ENCODE data around the gene PTPRN2. TPM values are rescaled to one million over a fixed set of nuclear protein-coding genes. Genes with fewer than 3 reads are reported as not detected.

Gene PTPRN2
- total and polyA plus RNA-seq, 2 donors (not counting 3 experiments of a cell fraction or from before 2014, with no cell fraction given) = 0.62 to 0.88 TPM

DNA sequence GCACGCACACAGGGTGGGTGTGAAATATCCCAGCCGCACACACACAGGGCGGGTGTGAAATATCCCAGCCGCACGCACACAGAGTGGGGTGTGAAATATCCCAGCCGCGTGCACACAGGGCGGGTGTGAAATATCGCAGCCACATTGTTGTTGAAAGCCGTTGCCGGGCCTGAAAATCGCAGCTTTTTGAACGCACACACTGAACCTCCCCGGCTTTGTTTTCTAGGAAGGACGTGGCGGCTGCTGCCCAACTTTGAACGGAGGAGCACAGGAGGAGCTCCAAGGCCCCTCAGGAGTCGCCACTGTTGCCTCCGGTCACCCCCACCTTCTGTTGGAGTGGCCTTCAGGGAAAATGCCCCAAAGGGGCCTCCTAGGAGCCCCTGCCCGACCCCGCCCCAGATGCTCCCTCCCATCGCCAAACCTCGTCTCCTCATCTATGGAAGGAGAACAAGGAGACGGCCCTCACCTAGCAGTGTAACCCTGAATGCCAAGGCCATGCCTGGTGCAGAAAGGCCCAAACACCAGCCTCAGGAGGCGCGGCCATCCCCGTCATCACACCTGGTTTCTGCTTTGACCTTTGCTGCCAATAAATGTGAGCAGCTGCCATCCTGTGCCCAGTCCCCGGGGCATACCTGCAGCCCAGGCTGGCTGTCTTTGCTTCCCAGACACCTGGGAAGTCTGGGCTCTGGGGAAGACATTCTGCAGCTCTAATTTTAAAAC is 318.6 kb downstream of the PTPRN2 start:
- Histone ChIP-seq H3K9me3 (replicated peaks; ENCODE audit: control insufficient read depth, insufficient read depth, low read length) (no peaks in the 10 kb centered on the region), H3K9ac (replicated peaks; ENCODE audit: extremely low read depth, insufficient read depth, low read length) (no peak overlapping the region), H3K9me1 (replicated peaks; ENCODE audit: control insufficient read depth, extremely low read depth, insufficient read depth, low read length) (no peaks in the 10 kb centered on the region), H3K4me3 (replicated peaks in 1 of 3; ENCODE audit: insufficient read depth in 1 of 3, low read depth in 1 of 3, low read length in 3 of 3) (no peak overlapping the region), H3K27ac (ENCODE audit: insufficient read depth, low read depth, low read length) (no peak overlapping the region), H4K20me1 (replicated peaks; ENCODE audit: control insufficient read depth, extremely low read depth, insufficient read depth, low read length) (no peaks in the 10 kb centered on the region), H3K4me1 (ENCODE audit: control insufficient read depth, extremely low read depth, insufficient read depth, low read length) (no peaks in the 10 kb centered on the region), H3K27me3 (ENCODE audit: control insufficient read depth in 2 of 2, insufficient read depth in 2 of 2, low read length in 2 of 2) (no peaks in the 10 kb centered on the region), H3K36me3 (ENCODE audit: control insufficient read depth in 2 of 2, extremely low read depth in 1 of 2, insufficient read depth in 2 of 2, low read length in 2 of 2) (no peaks in the 10 kb centered on the region), H2AFZ (ENCODE audit: low read depth, low read length) (no peak overlapping the region), H3K4me2 (ENCODE audit: insufficient read depth, low read length) (no peak overlapping the region), H3K79me2 (ENCODE audit: control insufficient read depth, insufficient read depth, low read length) (no peaks in the 10 kb centered on the region)
- ChIA-PET CTCF (no interaction called here), POLR2A (no interaction called here)
- intact Hi-C loops (cut with micrococcal nuclease) (no loop called here), dilution Hi-C loops (cut with MboI; ENCODE audit: extremely low pct_ligation_motif_present, low sequenced_read_pairs) (no loop called here)
- BruUV-seq (replicated peaks) = no TSS peak
- FAIRE-seq (no peak), DNase-seq (ENCODE audit: low read depth, low spot score) (no peak)
- TF ChIP-seq EZH2 (IDR thresholded peaks at IDR 0.05; ENCODE audit: borderline replicate concordance, low read depth, low read length, severe bottlenecking) (no peak), FOS (IDR thresholded peaks at IDR 0.05; ENCODE audit: borderline replicate concordance, insufficient read depth, low read length) (no peak), MYC (IDR thresholded peaks at IDR 0.05; ENCODE audit: low read depth, low read length) (no peak), POLR2AphosphoS5 (IDR thresholded peaks at IDR 0.05; ENCODE audit: insufficient read depth, low read depth, low read length) (no peak), POLR2A (IDR thresholded peaks at IDR 0.05; ENCODE audit: low read depth, low read length) (no peak), GATA2 (IDR thresholded peaks at IDR 0.05; ENCODE audit: insufficient read depth, insufficient read length, low read depth, low read length) (no peak), JUN (IDR thresholded peaks at IDR 0.05; ENCODE audit: borderline replicate concordance, insufficient read depth, insufficient read length, low read depth) (no peak)
- TF ChIP-seq, protein P1, sequence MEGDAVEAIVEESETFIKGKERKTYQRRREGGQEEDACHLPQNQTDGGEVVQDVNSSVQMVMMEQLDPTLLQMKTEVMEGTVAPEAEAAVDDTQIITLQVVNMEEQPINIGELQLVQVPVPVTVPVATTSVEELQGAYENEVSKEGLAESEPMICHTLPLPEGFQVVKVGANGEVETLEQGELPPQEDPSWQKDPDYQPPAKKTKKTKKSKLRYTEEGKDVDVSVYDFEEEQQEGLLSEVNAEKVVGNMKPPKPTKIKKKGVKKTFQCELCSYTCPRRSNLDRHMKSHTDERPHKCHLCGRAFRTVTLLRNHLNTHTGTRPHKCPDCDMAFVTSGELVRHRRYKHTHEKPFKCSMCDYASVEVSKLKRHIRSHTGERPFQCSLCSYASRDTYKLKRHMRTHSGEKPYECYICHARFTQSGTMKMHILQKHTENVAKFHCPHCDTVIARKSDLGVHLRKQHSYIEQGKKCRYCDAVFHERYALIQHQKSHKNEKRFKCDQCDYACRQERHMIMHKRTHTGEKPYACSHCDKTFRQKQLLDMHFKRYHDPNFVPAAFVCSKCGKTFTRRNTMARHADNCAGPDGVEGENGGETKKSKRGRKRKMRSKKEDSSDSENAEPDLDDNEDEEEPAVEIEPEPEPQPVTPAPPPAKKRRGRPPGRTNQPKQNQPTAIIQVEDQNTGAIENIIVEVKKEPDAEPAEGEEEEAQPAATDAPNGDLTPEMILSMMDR (IDR thresholded peaks at IDR 0.05; ENCODE audit: extremely low read depth in 1 of 2, insufficient read depth in 1 of 2, low read depth in 1 of 2, low read length in 2 of 2) = no peak
- TF ChIP-seq, protein P2, sequence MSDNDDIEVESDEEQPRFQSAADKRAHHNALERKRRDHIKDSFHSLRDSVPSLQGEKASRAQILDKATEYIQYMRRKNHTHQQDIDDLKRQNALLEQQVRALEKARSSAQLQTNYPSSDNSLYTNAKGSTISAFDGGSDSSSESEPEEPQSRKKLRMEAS (IDR thresholded peaks at IDR 0.05; ENCODE audit: insufficient read depth, insufficient read length) = no peak

Measured in endothelial cell of umbilical vein (primary cell).